RWPE2 (cell line): Measurements from ENCODE around the gene CLDN34.
A peak's percentile ranks its signal among the peaks of the same experiment; 100 is the strongest.

Experiments
- ATAC-seq: fragments of 200-7000 bp; cut with Tn5 transposase; 3 replicates; pipeline ENCODE4 v1.9.1; 2021; ENCODE audit warnings: low read depth
- DNase-seq: peaks from one replicate; pipeline ENCODE4 v3.0.0-alpha.2; 2020; ENCODE audit warnings: low spot score
- H3K27ac ChIP-seq: fragments of 450-650 bp; 2 replicates; pipeline ENCODE4 v1.5.1; 2017; ENCODE audit warnings: mild to moderate bottlenecking; ENCODE audit not compliant: poor library complexity, severe bottlenecking
- H3K27me3 ChIP-seq: fragments of 250-450 bp; sonication (Bioruptor Pico); 2 replicates; pipeline ENCODE4 v1.5.1; 2021; ENCODE audit warnings: mild to moderate bottlenecking, moderate library complexity; ENCODE audit not compliant: insufficient read depth, poor library complexity, severe bottlenecking
- H3K36me3 ChIP-seq: fragments of 250-450 bp; sonication (Bioruptor Pico); 2 replicates; pipeline ENCODE4 v1.5.1; 2020; ENCODE audit warnings: low read depth, mild to moderate bottlenecking, moderate library complexity
- H3K4me1 ChIP-seq: fragments of 250-450 bp; sonication (Bioruptor Pico); 2 replicates; pipeline ENCODE4 v1.5.1; 2021; ENCODE audit warnings: mild to moderate bottlenecking, moderate library complexity; ENCODE audit not compliant: insufficient read depth, poor library complexity, severe bottlenecking
- H3K4me3 ChIP-seq: fragments of 250-450 bp; sonication (Bioruptor Pico); 2 replicates; pipeline ENCODE4 v1.5.1; 2021; ENCODE audit warnings: mild to moderate bottlenecking, moderate library complexity; ENCODE audit not compliant: severe bottlenecking
- H3K9me3 ChIP-seq: fragments of 250-450 bp; sonication (Bioruptor Pico); 2 replicates; pipeline ENCODE4 v1.5.1; 2021; ENCODE audit warnings: mild to moderate bottlenecking, moderate library complexity; ENCODE audit not compliant: severe bottlenecking
- CTCF ChIP-seq: fragments of 450-650 bp; IDR thresholded peaks from one replicate; pipeline ENCODE4 v1.5.1; 2017; ENCODE audit warnings: mild to moderate bottlenecking, moderate library complexity; ENCODE audit not compliant: poor library complexity, severe bottlenecking

Gene CLDN34

DNA sequence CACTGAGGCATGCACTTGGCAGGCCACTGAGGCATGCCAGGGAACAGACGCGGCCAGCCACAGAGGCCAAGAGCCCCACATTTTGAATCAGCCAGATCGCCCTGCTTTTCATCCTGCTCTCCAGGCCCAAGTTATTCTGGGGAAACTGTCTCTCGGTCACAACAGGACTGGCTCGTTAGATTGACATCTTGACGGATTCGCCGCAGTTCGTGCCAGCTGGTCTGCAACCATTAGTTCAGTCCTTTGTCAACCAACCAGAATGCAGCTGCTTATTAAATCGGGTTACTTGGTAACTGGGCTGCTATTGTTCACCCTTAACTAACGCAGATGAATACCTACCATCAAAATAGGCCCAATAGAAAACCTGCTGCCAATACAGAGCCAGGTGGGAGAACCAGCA, 16.7 kb downstream of the CLDN34 start:
- no peak for TF ChIP-seq CTCF
- H3K27ac ChIP-seq, result no peak overlapping the region
- DNase-seq (no peak), ATAC-seq (no peak)
- no peaks in the 10 kb centered on the region for H3K9me3 ChIP-seq
- no peaks in the 10 kb centered on the region for H3K36me3 ChIP-seq
- H3K4me3 ChIP-seq, result no peak overlapping the region
- H3K27me3 ChIP-seq, result no peaks in the 10 kb centered on the region
- no peaks in the 10 kb centered on the region for H3K4me1 ChIP-seq

GRCh38 chrX:9988762-9989161, 21.6 kb downstream of the CLDN34 start:
- ATAC-seq (no peak), DNase-seq (no peak)
- H3K9me3 ChIP-seq, result no peaks in the 10 kb centered on the region
- no peaks in the 10 kb centered on the region for H3K27me3 ChIP-seq
- no peaks in the 10 kb centered on the region for H3K36me3 ChIP-seq
- H3K4me3 ChIP-seq, result no peak overlapping the region
- H3K4me1 ChIP-seq, result no peaks in the 10 kb centered on the region
- TF ChIP-seq CTCF, result peak; percentile 70
- H3K27ac ChIP-seq, result no peak overlapping the region

- TF ChIP-seq CTCF, result no peak
- no peaks in the 10 kb centered on the region for H3K9me3 ChIP-seq
Measured at GRCh38 chrX:9992061-9992460, 24.9 kb downstream of the CLDN34 start.

GRCh38 chrX:9992724-9993123, 25.6 kb downstream of the CLDN34 start:
- Histone ChIP-seq H3K36me3 (no peaks in the 10 kb centered on the region), H3K4me3 (no peak overlapping the region), H3K4me1 (no peaks in the 10 kb centered on the region), H3K27ac (no peak overlapping the region), H3K27me3 (no peaks in the 10 kb centered on the region), H3K9me3 (no peaks in the 10 kb centered on the region)
- no peak for TF ChIP-seq CTCF
- DNase-seq (no peak), ATAC-seq (no peak)

More at GRCh38 chrX:9992061-9992460, 24.9 kb downstream of the CLDN34 start:
- no peak overlapping the region for H3K4me3 ChIP-seq
- no peaks in the 10 kb centered on the region for H3K36me3 ChIP-seq
- DNase-seq, result no peak
- no peaks in the 10 kb centered on the region for H3K4me1 ChIP-seq
- no peak overlapping the region for H3K27ac ChIP-seq
- no peak for ATAC-seq
- H3K27me3 ChIP-seq, result no peaks in the 10 kb centered on the region

- TF ChIP-seq CTCF, result peak; percentile 76
- Histone ChIP-seq H3K36me3 (no peaks in the 10 kb centered on the region), H3K4me1 (no peaks in the 10 kb centered on the region), H3K27ac (no peak overlapping the region), H3K4me3 (no peak overlapping the region), H3K9me3 (no peaks in the 10 kb centered on the region), H3K27me3 (no peaks in the 10 kb centered on the region)
- no peak for DNase-seq
- ATAC-seq, result peak; percentile 61
Measured at GRCh38 chrX:9995855-9996339, 28.7 kb downstream of the CLDN34 start.
